GM19324 (cell line): Measurements from ENCODE around the gene GABRQ.
A peak's percentile ranks its signal among the peaks of the same experiment; 100 is the strongest.
"Not testable (repeated sequence)": the region's sequence is repeated elsewhere in the genome, so short reads cannot be mapped to it uniquely, and the experiment has no call there.

Source experiments
- ATAC-seq: cut with Tn5 transposase; IDR thresholded peaks from one replicate; pipeline ENCODE4 v1.9.1; 2021; ENCODE audit warnings: mild to moderate bottlenecking, moderate library complexity; ENCODE audit not compliant: unreplicated experiment, low FRiP score

Gene GABRQ

DNA sequence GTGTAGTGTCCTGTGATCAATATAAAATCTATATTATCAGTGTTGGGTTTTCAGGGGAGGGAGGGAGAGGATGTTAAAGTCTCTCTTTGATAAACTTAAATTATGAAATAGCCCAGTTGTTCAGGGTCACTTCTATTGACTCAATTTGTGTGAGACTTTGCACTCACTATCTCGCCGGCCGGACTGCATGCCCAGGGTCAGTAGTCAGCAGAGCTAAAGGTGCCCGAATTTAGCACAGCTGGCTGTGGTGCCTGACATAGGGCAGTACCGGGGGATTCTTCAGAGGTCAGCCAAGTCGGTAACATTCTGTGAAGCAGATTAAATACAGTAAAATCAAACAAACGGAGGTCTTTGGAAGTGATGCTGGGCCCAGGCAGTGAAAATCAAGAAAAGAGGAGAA lies 19.2 kb downstream of the GABRQ start:
- no peak for ATAC-seq

GRCh38 chrX:152658302-152658701 lies 20.6 kb downstream of the GABRQ start:
- ATAC-seq: no peak

GRCh38 chrX:152663086-152663485 lies 25.4 kb downstream of the GABRQ start:
- ATAC-seq: no peak

- ATAC-seq: no peak
Measured at GRCh38 chrX:152674135-152674534, 36.4 kb downstream of the GABRQ start.

- ATAC-seq: not testable (repeated sequence)
Measured at GRCh38 chrX:152674652-152675051, 37.0 kb downstream of the GABRQ start.

DNA sequence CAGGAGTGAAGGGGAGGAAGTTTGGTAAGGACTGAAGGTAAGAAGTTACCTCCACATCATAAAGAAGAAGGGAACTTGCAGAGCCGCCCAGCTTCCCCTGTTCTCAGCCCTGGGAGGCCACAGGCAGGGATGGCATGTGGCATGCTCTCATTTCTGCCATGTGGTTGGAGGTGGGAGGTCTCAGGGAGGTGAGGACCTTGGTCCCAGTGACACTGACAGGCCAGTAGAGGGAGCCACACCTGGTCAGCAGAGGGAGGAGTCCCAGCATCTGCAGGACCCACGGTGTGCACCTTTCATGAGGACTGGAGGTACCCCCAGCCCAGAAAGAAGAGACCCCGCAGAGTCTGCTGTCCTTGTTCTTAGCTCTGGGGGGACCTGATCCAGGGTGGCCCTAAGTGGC lies 43.3 kb downstream of the GABRQ start:
- peak; percentile 80 for ATAC-seq

DNA sequence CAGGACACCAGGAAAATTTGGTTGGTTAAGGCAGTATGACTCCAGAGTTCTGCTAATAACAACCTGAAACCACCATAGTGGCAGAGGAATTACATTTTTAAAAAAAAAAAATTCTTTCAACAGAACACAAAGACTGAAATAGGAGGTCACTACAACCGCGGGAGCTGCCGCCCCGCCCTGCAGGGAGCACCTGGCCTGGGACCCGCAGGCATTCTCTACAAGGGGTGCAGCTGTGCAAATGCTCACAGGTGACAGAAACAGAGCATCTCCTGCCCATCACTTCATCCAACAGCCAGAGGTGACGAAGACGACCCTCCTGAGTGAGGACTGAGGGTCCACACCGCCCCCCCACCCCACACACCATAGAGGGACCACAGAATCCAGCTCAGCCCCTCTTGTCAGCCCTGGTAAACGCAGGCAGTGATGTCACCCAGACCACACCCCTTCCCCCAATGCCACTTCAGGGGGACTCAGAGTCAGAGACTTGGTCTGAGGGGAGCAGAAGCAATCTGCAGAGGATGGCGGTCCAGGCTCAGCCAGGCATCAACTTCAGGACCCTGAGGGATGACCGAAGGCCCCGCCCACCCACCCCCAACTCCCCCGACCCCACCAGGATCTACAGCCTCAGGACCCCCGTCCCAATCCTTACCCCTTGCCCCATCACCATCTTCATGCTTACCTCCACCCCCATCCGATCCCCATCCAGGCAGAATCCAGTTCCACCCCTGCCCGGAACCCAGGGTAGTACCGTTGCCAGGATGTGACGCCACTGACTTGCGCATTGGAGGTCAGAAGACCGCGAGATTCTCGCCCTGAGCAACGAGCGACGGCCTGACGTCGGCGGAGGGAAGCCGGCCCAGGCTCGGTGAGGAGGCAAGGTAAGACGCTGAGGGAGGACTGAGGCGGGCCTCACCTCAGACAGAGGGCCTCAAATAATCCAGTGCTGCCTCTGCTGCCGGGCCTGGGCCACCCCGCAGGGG lies 60.5 kb downstream of the GABRQ start, which contains the start of gene MAGEA3:
MAGEA3 (plus strand) TSS at position 843 of the 980 bp plus-strand sequence. CDS start 2,039 bp downstream, outside the sequence.
- ATAC-seq: not testable (repeated sequence)

GRCh38 chrX:152700390-152700789 lies 62.7 kb downstream of the GABRQ start:
- ATAC-seq: not testable (repeated sequence)

- ATAC-seq: not testable (repeated sequence)
Measured at GRCh38 chrX:152706500-152706899, 68.8 kb downstream of the GABRQ start.
